Gastroesophageal sphincter (tissue), 3 donors: ENCODE results near the gene ANG.

Experiments
- EP300 ChIP-seq: sonication (generic); formaldehyde crosslinking; IDR thresholded peaks from one replicate; pipeline ENCODE4 v1.6.1; 2017; ENCODE audit warnings: antibody characterized with exemption, mild to moderate bottlenecking
- POLR2A ChIP-seq, 2 donors: fragments of 450-650 bp; IDR thresholded peaks; one replicate each; pipeline ENCODE4 v1.6.1; 2017; ENCODE audit warnings: antibody characterized with exemption in 2 of 2, mild to moderate bottlenecking in 2 of 2, moderate library complexity in 1 of 2
- TF ChIP-seq, protein P1 (sequence below), 4 experiments: fragments of 200-600 bp in 2 of 4; fragments of 450-650 bp in 2 of 4; sonication (generic) in 1 of 4; IDR thresholded peaks; one replicate each; pipeline ENCODE4 v1.5.1; 2017 to 2019; ENCODE audit warnings: antibody characterized with exemption in 4 of 4, mild to moderate bottlenecking in 2 of 4, moderate library complexity in 2 of 4

DNA sequence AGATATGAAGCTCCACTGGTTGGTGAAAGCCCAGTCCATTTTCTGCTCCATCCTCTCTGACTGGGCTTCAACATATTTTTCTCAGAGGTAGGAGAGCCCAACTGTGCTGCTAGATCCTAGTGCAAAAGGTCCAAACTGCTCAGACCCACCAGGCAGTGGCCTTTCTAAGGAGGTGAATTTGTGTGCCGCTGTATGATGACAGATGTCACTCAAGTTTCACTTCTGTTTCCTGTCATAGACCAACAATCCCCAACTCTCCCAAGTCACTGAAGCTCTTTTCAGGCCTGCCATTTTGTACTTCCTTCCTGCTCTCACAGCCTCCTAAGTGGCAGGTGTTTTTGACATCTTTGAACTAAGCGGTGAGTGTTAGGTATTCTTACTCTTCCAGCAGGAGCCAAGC is 20.6 kb upstream of the ANG start:
- TF ChIP-seq, protein P1, sequence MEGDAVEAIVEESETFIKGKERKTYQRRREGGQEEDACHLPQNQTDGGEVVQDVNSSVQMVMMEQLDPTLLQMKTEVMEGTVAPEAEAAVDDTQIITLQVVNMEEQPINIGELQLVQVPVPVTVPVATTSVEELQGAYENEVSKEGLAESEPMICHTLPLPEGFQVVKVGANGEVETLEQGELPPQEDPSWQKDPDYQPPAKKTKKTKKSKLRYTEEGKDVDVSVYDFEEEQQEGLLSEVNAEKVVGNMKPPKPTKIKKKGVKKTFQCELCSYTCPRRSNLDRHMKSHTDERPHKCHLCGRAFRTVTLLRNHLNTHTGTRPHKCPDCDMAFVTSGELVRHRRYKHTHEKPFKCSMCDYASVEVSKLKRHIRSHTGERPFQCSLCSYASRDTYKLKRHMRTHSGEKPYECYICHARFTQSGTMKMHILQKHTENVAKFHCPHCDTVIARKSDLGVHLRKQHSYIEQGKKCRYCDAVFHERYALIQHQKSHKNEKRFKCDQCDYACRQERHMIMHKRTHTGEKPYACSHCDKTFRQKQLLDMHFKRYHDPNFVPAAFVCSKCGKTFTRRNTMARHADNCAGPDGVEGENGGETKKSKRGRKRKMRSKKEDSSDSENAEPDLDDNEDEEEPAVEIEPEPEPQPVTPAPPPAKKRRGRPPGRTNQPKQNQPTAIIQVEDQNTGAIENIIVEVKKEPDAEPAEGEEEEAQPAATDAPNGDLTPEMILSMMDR (IDR thresholded peaks at IDR 0.05), result no peak
- no peak for TF ChIP-seq POLR2A (IDR thresholded peaks at IDR 0.05)
- TF ChIP-seq EP300, result no peak
